ENCODE data around the gene CFAP92.
"Not testable (repeated sequence)": the region's sequence is repeated elsewhere in the genome, so short reads cannot be mapped to it uniquely, and the experiment has no call there.

CFAP92 gene

GRCh38 chr3:128936341-128936740 is 57.5 kb downstream of the CFAP92 start:
- no peak for DNase-seq (ENCODE audit: low read depth, low spot score)

DNA sequence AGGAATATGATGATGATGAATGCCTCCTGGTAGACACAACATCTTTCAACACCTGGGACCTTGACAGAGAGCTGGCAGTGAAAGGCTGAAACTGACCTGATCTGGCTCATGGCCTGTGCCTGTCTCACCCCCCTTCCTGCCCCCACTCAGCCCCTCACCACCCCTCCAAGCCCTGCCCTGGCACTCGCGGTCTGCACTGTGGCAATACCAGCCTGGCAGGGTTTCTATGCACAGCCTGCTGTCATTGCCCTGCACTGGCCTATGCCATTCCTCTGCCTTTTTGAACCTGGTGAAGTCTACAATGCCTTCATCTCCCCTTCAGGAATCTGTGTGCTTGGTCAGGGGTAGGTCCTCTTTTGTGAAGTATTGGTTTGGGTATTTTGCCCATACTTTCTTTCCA is 58.0 kb downstream of the CFAP92 start:
- no peak for DNase-seq (ENCODE audit: low read depth, low spot score)

DNA sequence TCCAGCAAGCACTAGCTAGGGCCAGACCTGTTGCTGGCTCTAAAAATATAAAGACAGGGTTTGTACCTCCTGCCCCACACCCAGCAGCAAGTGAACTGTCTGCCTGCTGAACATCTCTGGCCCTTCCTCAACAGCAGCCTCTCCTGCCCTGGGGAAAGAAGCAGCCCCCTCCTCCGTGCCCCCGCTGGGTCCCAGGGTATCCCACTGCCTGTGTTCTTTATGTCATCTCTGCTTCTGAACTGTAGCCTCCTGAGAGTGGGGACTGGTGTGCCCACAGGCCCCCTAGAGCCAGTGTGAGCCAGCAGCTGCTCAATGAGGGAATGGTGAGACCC is 60.0 kb downstream of the CFAP92 start:
- DNase-seq (ENCODE audit: low read depth, low spot score) = no peak

DNA sequence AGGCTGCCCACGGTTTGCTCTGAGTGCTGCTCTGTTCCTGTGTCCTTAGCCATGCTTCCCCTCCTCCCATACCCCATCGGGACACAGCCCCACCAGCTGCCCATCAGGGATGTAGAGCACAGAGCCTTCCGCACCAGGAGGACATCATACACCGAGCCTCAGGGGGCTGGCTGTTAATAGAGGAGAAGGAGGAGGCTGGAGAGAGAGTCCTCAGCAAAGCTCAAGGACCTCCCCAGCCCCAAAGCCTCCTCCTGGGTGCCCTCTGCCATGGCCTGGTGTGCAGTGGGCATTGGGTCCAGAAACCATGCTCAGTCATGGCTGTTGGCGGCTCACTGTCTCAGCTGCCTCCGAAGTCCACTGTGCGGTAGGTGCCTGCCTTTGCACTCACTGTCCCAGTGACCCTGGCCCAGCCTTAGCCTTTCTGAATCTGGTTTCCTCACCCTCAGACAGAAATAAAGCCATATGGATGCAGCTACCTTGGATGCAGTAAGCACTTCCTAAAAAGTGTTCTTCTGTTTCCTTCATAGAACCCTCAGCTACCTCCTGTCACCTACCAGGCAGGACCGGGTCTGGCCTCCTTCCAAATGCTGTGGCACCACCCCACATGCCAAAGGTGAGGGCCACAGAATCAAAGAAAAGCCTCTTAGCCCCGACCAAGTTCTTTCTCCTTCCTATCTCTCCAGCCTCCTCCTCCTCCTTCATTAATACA is 60.5 kb downstream of the CFAP92 start:
- DNase-seq (ENCODE audit: low read depth, low spot score) = no peak

DNA sequence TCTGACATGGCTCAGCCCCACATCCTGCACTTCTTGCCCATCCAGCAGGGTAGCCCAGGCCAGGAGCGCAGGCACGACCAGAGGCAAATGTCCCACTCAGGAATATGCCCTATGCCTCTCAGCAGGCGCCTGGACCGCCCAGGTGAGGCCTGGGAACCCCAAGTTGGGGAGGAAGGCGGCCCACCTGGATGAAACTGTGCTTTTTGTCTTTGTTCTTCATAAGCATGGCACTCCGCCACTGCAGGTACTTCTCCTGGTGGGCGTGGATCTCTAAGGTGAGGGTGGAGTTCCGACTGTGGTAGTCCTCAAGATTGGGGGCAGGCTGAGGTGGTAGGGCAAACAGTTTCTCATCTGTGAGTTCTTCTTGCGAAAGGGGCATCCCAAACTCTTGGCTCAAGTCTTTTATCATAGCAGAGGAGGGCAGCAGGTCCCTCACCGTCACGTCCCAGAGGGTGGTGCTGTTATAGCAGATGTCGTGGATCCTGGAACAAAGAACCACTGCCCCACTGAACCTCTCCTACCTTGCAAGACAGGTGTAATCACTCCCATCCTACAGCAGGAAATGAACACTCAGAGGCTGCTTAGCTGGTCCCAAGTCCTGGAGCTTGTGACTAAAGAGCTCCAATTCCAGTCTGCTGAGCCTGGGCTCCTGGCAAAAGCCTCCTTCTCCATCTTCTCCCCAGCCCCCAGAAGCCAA is 61.2 kb downstream of the CFAP92 start:
- DNase-seq (ENCODE audit: low read depth, low spot score) = no peak

DNA sequence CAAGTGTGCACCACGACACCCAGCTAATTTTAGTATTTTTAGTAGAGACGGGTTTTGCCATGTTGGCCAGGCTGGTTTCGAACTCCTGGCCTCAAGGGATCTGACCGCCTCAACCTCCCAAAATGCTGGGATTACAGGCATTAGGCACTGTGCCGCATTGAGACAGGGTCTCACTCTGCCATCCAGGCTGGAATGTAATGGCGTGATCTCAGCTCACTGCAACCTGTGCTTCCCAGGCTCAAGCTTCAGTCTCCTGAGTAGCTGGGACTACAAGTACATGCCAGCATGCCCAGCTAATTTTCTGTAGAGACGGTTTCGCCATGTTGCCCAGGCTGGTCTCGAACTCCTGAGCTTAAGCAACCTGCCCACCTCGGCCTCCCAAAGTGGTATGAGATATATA is 62.8 kb downstream of the CFAP92 start:
- DNase-seq (ENCODE audit: low read depth, low spot score) = no peak

GRCh38 chr3:128929364-128929763 is 64.5 kb downstream of the CFAP92 start:
- DNase-seq (ENCODE audit: low read depth, low spot score) = no peak

DNA sequence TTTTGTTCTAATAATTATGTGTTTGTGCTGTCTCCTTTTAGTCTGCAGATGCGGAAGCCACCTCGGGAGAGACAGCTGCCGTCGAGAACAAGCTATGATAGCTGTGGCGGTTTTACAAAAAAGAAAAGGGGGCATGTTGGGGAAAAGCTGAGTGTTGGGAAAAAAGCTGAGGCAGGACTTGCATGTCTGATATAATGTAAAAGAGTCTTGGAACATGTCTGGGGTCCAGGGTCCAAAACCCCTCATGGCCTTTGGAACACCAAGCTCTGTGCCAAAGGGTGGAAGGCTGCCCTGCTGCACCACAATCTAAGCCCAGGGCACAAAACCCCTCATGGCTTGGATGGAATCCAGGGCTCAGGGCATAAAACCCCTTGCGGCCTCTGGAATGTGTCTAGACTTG is 69.9 kb downstream of the CFAP92 start:
- not testable (repeated sequence) for DNase-seq (ENCODE audit: low read depth, low spot score)

DNA sequence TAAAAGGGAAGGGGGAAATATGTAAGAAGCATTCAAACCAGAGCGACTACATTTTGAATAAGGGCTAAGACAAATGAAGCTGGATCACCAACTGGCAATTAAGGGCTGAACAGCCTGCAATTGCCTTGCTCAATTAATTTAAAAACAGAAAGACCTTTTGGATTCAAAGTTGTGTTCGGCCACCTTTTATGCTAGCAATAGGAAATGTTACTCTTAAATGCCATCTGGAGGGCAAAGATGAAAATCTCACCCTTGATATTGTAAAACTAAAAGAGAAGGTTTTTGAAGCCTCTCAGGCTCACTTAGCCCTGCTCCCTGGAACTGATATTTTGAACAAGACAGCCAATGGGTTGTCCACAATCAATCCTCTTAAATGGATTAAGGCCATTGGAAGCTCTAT is 70.3 kb downstream of the CFAP92 start:
- DNase-seq (ENCODE audit: low read depth, low spot score) = no peak

DNA sequence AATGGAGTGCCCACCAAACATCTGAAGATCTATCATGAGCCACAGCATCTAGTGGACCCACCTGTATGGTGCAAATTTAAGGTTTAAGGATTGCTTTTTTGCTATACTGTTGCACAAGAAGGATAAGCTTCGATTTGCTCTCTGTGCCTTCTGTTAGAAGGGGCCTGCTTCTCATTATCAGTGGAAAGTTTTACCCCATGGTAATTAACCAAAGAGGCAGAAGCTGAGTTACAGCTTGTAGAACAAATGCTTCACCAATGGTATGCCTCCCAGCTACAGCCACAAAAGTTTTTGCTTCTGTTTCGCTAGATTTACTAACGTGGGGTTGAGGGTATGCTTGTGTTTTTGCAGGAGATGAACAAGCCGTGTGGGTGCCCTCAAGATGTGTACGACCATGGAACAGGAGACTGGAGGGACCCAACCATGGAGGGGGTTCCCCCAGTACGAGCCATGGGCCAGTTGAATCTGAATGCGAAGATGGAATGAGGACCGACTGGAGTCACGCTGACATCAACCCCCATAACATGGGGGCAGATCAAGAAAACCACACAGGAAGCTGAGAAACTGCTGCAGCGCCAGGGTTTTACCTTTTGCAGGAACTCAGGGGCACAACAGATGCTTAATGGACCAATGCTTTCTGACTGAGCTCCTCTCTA is 70.9 kb downstream of the CFAP92 start:
- no peak for DNase-seq (ENCODE audit: low read depth, low spot score)

DNA sequence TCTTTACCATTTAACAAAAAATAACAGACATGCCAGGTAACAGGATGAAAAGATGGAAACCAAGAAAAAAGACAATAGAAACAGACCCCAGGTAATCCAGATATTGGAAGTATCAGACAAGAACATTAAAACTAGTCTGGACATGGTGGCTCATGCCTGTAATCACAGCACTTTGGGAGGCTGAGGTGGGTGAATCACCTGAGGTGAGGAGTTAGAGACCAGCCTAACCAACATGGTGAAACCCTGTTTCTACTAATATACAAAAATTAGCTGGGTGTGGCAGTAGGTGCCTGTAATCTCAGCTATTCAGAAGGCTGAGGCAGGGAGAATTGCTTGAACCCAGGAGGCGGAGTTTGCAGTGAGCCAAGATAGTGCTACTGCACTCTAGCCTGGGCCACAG is 73.9 kb downstream of the CFAP92 start:
- no peak for DNase-seq (ENCODE audit: low read depth, low spot score)

DNA sequence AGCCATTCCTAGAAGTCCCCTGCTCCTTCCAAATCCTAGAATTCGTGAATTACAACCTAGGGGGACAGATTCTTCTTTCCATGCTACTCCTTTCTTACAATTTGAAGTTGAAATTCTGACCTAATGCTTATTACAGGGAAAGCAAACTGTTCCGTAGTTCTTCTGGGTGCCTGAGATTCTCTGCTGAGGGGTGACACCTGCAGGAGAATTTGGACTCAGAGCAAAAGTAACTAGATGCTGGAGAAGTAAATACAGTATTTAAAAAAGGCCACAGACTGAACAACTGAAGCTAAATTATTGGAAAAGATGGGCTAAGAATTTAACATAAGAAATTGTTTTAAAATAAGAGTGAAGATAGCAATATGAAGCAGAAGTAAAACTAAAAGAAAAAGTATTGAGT is 76.6 kb downstream of the CFAP92 start:
- DNase-seq (ENCODE audit: low read depth, low spot score) = no peak

- DNase-seq (ENCODE audit: low read depth, low spot score) = no peak
These were observed 78.8 kb downstream of the CFAP92 start for GRCh38 chr3:128914966-128915645.

DNA sequence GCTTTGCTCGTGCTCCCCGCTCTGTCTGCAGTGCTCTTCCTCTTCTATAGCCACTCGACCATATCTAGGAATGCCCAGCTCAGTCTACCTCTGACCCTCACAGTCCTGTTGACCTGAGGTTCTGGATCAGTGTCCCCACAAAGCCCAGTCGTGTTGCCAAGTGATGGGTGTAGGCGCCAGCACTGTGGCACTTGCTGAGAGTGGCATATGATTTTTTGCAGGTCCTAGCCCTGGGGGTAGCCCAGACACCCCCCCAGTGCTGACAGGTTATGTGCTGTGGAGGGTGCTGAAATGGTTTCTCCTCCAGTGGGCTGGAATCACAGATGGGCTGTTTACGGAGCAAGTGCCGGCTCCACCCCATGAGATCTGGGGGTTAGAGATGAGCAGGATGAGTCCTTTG is 82.0 kb downstream of the CFAP92 start:
- DNase-seq (ENCODE audit: low read depth, low spot score) = no peak

DNA sequence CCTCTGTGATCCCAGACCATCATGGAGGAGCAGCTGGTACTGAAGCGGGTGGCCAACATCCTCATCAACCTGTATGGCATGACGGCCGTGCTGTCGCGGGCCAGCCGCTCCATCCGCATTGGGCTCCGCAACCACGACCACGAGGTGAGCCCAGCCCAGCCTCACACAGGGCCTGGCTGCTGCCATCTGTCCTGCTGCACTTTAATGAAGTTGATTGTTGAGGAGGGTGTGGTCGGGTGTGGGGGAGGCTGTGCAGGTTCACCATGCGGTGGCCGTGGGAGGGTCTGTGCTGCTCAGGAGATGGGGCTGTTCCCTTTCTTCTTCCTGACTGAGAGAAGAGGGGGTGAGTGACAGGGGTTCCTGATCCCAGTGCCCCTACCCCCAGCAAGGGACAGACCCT is 83.9 kb downstream of the CFAP92 start:
- no peak for DNase-seq (ENCODE audit: low read depth, low spot score)

DNA sequence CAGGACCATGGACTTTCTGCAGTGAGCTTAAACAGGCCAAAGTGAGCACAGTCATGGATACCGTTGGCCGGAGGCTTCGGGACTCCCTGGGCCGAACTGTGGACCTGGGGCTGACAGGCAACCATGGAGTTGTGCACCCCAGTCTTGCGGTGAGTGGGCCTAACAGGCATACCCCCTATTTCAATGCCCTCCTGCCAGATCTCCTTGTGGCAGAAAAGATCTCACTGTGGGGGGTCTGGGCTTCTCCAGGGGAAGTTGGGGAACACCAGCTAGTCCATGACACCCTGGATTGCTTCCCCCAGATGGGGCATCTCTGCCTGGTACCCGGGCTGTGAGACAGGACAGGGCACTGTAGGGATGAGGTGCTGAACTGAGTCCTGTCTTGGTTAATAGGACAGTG is 84.9 kb downstream of the CFAP92 start:
- no peak for DNase-seq (ENCODE audit: low read depth, low spot score)

- DNase-seq (ENCODE audit: low read depth, low spot score) = no peak
These were observed 86.0 kb downstream of the CFAP92 start for GRCh38 chr3:128907706-128908445.

DNA sequence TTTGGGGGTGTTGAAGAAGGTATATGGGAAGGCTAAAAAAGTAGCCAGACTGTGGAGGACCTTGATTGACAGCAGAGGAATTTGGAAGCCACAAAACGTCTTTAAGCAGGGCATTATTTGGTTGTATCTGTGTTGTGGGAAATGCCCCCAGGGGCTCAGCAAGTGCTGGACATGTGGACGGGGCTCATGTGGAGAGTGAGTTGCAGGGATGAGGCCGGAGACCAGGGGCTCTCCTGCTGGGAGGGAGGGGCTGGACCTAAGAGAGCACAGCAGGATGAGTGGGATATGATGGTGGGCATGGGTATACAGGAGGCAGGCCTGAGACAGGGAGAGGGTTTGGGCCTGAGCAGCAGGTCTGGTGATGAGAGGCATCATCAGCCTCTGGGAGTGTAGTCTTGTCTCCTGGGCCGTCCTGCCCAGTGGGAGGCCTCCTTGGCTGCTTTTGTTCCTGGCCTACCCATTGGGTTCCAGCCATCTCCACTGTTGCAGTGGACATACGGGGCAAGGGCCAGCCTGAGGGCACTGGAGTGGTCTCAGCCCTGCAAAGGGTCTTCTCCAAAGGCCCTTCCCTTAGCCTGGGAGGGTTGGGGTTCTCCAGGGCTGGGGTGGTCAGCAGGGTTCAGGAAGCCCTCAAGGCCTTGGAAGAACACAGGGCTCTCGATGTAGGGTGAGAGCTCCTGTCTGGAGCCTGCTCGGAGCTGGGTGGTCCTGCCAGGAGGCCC is 86.9 kb downstream of the CFAP92 start:
- no peak for DNase-seq (ENCODE audit: low read depth, low spot score)

- DNase-seq (ENCODE audit: low read depth, low spot score) = no peak
These were observed 87.7 kb downstream of the CFAP92 start for GRCh38 chr3:128906031-128906803.

- DNase-seq (ENCODE audit: low read depth, low spot score) = no peak
These were observed 90.4 kb downstream of the CFAP92 start for GRCh38 chr3:128903501-128903900.
